Gastrocnemius medialis (tissue), 4 donors: ENCODE data around the gene TENT4B.

Experiments used
- CTCF ChIP-seq, 5 experiments: fragments of 450-650 bp in 3 of 5; fragments of 200-600 bp in 2 of 5; sonication (generic) in 2 of 5; IDR thresholded peaks in 4 of 5; conservative IDR thresholded peaks in 1 of 5; 1 replicate in 4 of 5; 2 replicates in 1 of 5; pipeline ENCODE4 v1.5.1; 2016 to 2019; ENCODE audit warnings: antibody characterized with exemption in 5 of 5, mild to moderate bottlenecking in 3 of 5, moderate library complexity in 3 of 5
- POLR2A ChIP-seq, 2 donors: fragments of 450-650 bp; IDR thresholded peaks; one replicate each; pipeline ENCODE4 v1.6.1; 2017; ENCODE audit warnings: antibody characterized with exemption in 2 of 2, mild to moderate bottlenecking in 2 of 2, moderate library complexity in 2 of 2

GRCh38 chr16:50133214-50133613 lies 19.9 kb upstream of the TENT4B start:
- TF ChIP-seq CTCF (IDR thresholded peaks at IDR 0.05 in 4 of 5, conservative IDR thresholded peaks at IDR 0.05 in 1 of 5) (no peak), POLR2A (IDR thresholded peaks at IDR 0.05) (no peak)
